HG03439 (cell line): ENCODE data around the gene ZNF385D.
"Not testable (repeated sequence)": the region's sequence is repeated elsewhere in the genome, so short reads cannot be mapped to it uniquely, and the experiment has no call there.

Source experiments
- ATAC-seq: cut with Tn5 transposase; IDR thresholded peaks from one replicate; pipeline ENCODE4 v1.9.1; 2021; ENCODE audit warnings: mild to moderate bottlenecking, moderate library complexity; ENCODE audit not compliant: unreplicated experiment

Gene ZNF385D

GRCh38 chr3:21392526-21392925 lies 358.5 kb downstream of the ZNF385D start:
- no peak for ATAC-seq

- ATAC-seq, result no peak
These were observed 360.2 kb downstream of the ZNF385D start for GRCh38 chr3:21390856-21391255.

- ATAC-seq, result no peak
These were observed 360.9 kb downstream of the ZNF385D start for GRCh38 chr3:21390136-21390535.

- not testable (repeated sequence) for ATAC-seq
These were observed 363.7 kb downstream of the ZNF385D start for GRCh38 chr3:21387142-21387826.

- not testable (repeated sequence) for ATAC-seq
These were observed 373.0 kb downstream of the ZNF385D start for GRCh38 chr3:21378036-21378435.

- ATAC-seq, result no peak
These were observed 373.8 kb downstream of the ZNF385D start for GRCh38 chr3:21377071-21377769.

GRCh38 chr3:21372316-21372715 lies 378.7 kb downstream of the ZNF385D start:
- ATAC-seq, result no peak
